Endothelial cell of umbilical vein (primary cell): ENCODE results near the gene SMARCD1. TPM values are rescaled to one million over a fixed set of nuclear protein-coding genes. Genes with fewer than 3 reads are reported as not detected.

Source experiments
- BruUV-seq: library from RNA; stranded (reverse); fragments of 400-500 nt; replicated peaks from 2 replicates; lab custom pipeline; 2021; lab: Mats Ljungman, UMichigan
- CTCF ChIA-PET: fragments of 300-600, 350-600 bp; sonication (Branson Sonifier 250); formaldehyde crosslinking; loops from one replicate; lab custom pipeline; 2021; ENCODE audit warnings: antibody characterized with exemption, inconsistent platforms; lab: Charles Lee
- POLR2A ChIA-PET: fragments of 300-600, 350-600 bp; sonication (Branson Sonifier 250); formaldehyde crosslinking; loops from one replicate; lab custom pipeline; 2021; ENCODE audit warnings: antibody characterized with exemption, inconsistent platforms; lab: Charles Lee
- DNase-seq: peaks from one replicate; pipeline ENCODE4 v3.0.0-alpha.2; 2011; ENCODE audit warnings: low read depth, low spot score
- FAIRE-seq: peaks from 2 replicates; lab custom pipeline; 2011; peaks lifted over from hg19 to GRCh38; lab: Jason Lieb, UNC
- H2AFZ ChIP-seq: 2 replicates; pipeline ENCODE4 v1.6.0; 2012; ENCODE audit warnings: low read depth, low read length, control low read depth, inconsistent platforms
- H3K27ac ChIP-seq: 2 replicates; pipeline ENCODE4 v1.5.1; 2011; ENCODE audit warnings: low read depth, mild to moderate bottlenecking, control low read depth, low read length, moderate library complexity; ENCODE audit not compliant: insufficient read depth
- H3K27me3 ChIP-seq, 2 experiments: 2 replicates each; pipeline versions ENCODE4 v1.6.0 to v1.6.1; 2011; ENCODE audit warnings: low read length in 2 of 2, mixed read lengths in 1 of 2; ENCODE audit not compliant: control insufficient read depth in 2 of 2, insufficient read depth in 2 of 2
- H3K36me3 ChIP-seq, 2 experiments: 2 replicates in 1 of 2; 3 replicates in 1 of 2; pipeline ENCODE4 v1.5.1; 2011; ENCODE audit warnings: low read length in 2 of 2, mild to moderate bottlenecking in 1 of 2, moderate library complexity in 1 of 2; ENCODE audit not compliant: control insufficient read depth in 2 of 2, insufficient read depth in 2 of 2; ENCODE audit errors: extremely low read depth in 1 of 2
- H3K4me1 ChIP-seq: 3 replicates; pipeline ENCODE4 v1.5.1; 2011; ENCODE audit warnings: mild to moderate bottlenecking, low read length; ENCODE audit not compliant: control insufficient read depth, insufficient read depth; ENCODE audit errors: extremely low read depth
- H3K4me2 ChIP-seq: 2 replicates; pipeline ENCODE4 v1.6.1; 2011; ENCODE audit warnings: low read length, control low read depth, mixed read lengths; ENCODE audit not compliant: insufficient read depth
- H3K4me3 ChIP-seq, 3 experiments: fragments of 200-600 bp in 1 of 3; sonication (generic), shearing (Covaris generic) in 1 of 3; replicated peaks in 1 of 3; 2 replicates each; pipeline ENCODE4 v1.5.1; 2011 to 2016; ENCODE audit warnings: control low read depth in 3 of 3, low read length in 3 of 3, mild to moderate bottlenecking in 2 of 3, inconsistent platforms in 1 of 3, low read depth in 1 of 3, moderate library complexity in 1 of 3; ENCODE audit not compliant: insufficient read depth in 1 of 3
- H3K79me2 ChIP-seq: 2 replicates; pipeline ENCODE4 v1.6.0; 2012; ENCODE audit warnings: low read length, inconsistent platforms; ENCODE audit not compliant: control insufficient read depth, insufficient read depth
- H3K9ac ChIP-seq: replicated peaks from 2 replicates; pipeline ENCODE3; 2011; ENCODE audit warnings: low read length, control low read depth; ENCODE audit not compliant: insufficient read depth; ENCODE audit errors: extremely low read depth
- H3K9me1 ChIP-seq: replicated peaks from 3 replicates; pipeline ENCODE4 v1.6.0; 2011; ENCODE audit warnings: mild to moderate bottlenecking, low read length; ENCODE audit not compliant: control insufficient read depth, insufficient read depth; ENCODE audit errors: extremely low read depth
- H3K9me3 ChIP-seq: replicated peaks from 2 replicates; pipeline ENCODE4 v1.5.1; 2012; ENCODE audit warnings: low read length, inconsistent platforms; ENCODE audit not compliant: control insufficient read depth, insufficient read depth
- H4K20me1 ChIP-seq: replicated peaks from 2 replicates; pipeline ENCODE3; 2011; ENCODE audit warnings: mild to moderate bottlenecking, low read length; ENCODE audit not compliant: control insufficient read depth, insufficient read depth; ENCODE audit errors: extremely low read depth
- CTCF ChIP-seq, 2 donors: IDR thresholded peaks; 1 replicate in 1 of 2; 2 replicates in 1 of 2; pipeline ENCODE4 v1.5.1; 2011; ENCODE audit warnings: low read length in 2 of 2, mild to moderate bottlenecking in 2 of 2, moderate library complexity in 2 of 2, control low read depth in 1 of 2, inconsistent platforms in 1 of 2, low read depth in 1 of 2; ENCODE audit not compliant: insufficient read depth in 1 of 2; ENCODE audit errors: extremely low read depth in 1 of 2
- FOS ChIP-seq: IDR thresholded peaks from 2 replicates; pipeline ENCODE4 v1.6.1; 2011; ENCODE audit warnings: mild to moderate bottlenecking, low read length, moderate library complexity, borderline replicate concordance; ENCODE audit not compliant: insufficient read depth
- GATA2 ChIP-seq: IDR thresholded peaks from 2 replicates; pipeline ENCODE4 v1.7.0; 2011; ENCODE audit warnings: low read depth, mild to moderate bottlenecking, moderate library complexity, mixed read lengths, low read length; ENCODE audit not compliant: insufficient read length, insufficient read depth
- JUN ChIP-seq: IDR thresholded peaks from 2 replicates; pipeline ENCODE4 v1.6.1; 2011; ENCODE audit warnings: borderline replicate concordance, low read depth; ENCODE audit not compliant: insufficient read length, insufficient read depth
- MYC ChIP-seq: IDR thresholded peaks from one replicate; pipeline ENCODE4 v1.6.1; 2011; ENCODE audit warnings: mild to moderate bottlenecking, low read depth, low read length
- POLR2A ChIP-seq: IDR thresholded peaks from 2 replicates; pipeline ENCODE4 v1.6.1; 2012; ENCODE audit warnings: low read depth, mild to moderate bottlenecking, control low read depth, low read length
- dilution Hi-C: fragments of 300-500 bp; cut with MboI; formaldehyde crosslinking; loops from one replicate; pipeline ENCODE4 v1.15.0; 2019; ENCODE audit warnings: low sequenced_read_pairs; ENCODE audit not compliant: extremely low pct_ligation_motif_present
- intact Hi-C: fragments of 100-400 bp; cut with micrococcal nuclease; formaldehyde crosslinking; loops from one replicate; pipeline ENCODE4 v1.10.0; 2022
- polyA plus RNA-seq, 4 experiments: library from polyadenylated mRNA; depleted of rRNA in 3 of 4; stranded (reverse) in 3 of 4; unstranded in 1 of 4; fragments of >200 nt; gene quantifications; 2 replicates each; pipeline versions ENCODE4 v1.2.1 to v1.2.3, GENCODE V29; 2011 to 2012; ENCODE audit warnings: missing spikeins in 1 of 4
- total RNA-seq: library from RNA; stranded (reverse); gene quantifications from 2 replicates; pipeline ENCODE4 v1.2.3, GENCODE V29; 2021

SMARCD1 gene
- total and polyA plus RNA-seq, 2 donors (not counting 3 experiments of a cell fraction or from before 2014, with no cell fraction given), result 86.6 to 94.2 TPM

- no peak overlapping the region for H3K27ac ChIP-seq
- no peak overlapping the region for H2AFZ ChIP-seq
- H3K9me3 ChIP-seq, result no peaks in the 10 kb centered on the region
- intact Hi-C loops, result no loop called here
- no peak for TF ChIP-seq FOS
- no peak for TF ChIP-seq GATA2
- no peak for TF ChIP-seq JUN
- TF ChIP-seq CTCF (IDR thresholded peaks at IDR 0.05; ENCODE audit: extremely low read depth in 1 of 2, insufficient read depth in 1 of 2, low read depth in 1 of 2, low read length in 2 of 2), result no peak
- TF ChIP-seq POLR2A, result no peak
- no peak for TF ChIP-seq MYC
- no peaks in the 10 kb centered on the region for H3K4me1 ChIP-seq
- ChIA-PET CTCF (interaction anchor here (1.0 kb wide), 1 partner anchor 16 kb away, joined by 3 read pairs; no protein-coding TSS in a partner anchor), POLR2A (no interaction called here)
- no peak overlapping the region for H3K9ac ChIP-seq
- no peaks in the 10 kb centered on the region for H4K20me1 ChIP-seq
- DNase-seq (no peak), FAIRE-seq (peak; percentile 58)
- H3K4me2 ChIP-seq, result no peak overlapping the region
- H3K9me1 ChIP-seq, result no peaks in the 10 kb centered on the region
- no peaks in the 10 kb centered on the region for H3K27me3 ChIP-seq
- H3K79me2 ChIP-seq, result peaks cover 15% of the 10 kb centered on the region
- dilution Hi-C loops, result no loop called here
- H3K4me3 ChIP-seq, result no peak overlapping the region
- no TSS peak for BruUV-seq
- no peaks in the 10 kb centered on the region for H3K36me3 ChIP-seq
Measured at GRCh38 chr12:50149311-50149710, 64.2 kb downstream of the SMARCD1 start.

Other genes with a start within 250 kb of the SMARCD1 start
- 2.5 and 3.1 TPM in 2 replicates for gene BCDIN3D, start 242.2 kb upstream of the SMARCD1 start, total RNA-seq
- 1.8 TPM in 2 replicates for gene BCDIN3D, start 242.2 kb upstream of the SMARCD1 start, polyA plus RNA-seq
- gene FAIM2, start 181.4 kb upstream of the SMARCD1 start, total RNA-seq, result 0.12 TPM in 1 of 2 replicates, not detected in the other
- 0.01 and 0.22 TPM in 2 replicates for gene FAIM2, start 181.4 kb upstream of the SMARCD1 start, polyA plus RNA-seq
- not detected in 2 replicates for gene AQP2, start 134.6 kb upstream of the SMARCD1 start, total RNA-seq
- gene AQP2, start 134.6 kb upstream of the SMARCD1 start, polyA plus RNA-seq, result not detected in 2 replicates
- gene AQP5, start 123.5 kb upstream of the SMARCD1 start, total RNA-seq, result 0.67 and 0.95 TPM in 2 replicates
- 2.3 and 2.7 TPM in 2 replicates for gene AQP5, start 123.5 kb upstream of the SMARCD1 start, polyA plus RNA-seq
- not detected in 2 replicates for gene AQP6, start 112.4 kb upstream of the SMARCD1 start, total RNA-seq
- 0.04 TPM in 1 of 2 replicates, not detected in the other for gene AQP6, start 112.4 kb upstream of the SMARCD1 start, polyA plus RNA-seq
- 56.3 and 62.9 TPM in 2 replicates for gene RACGAP1, start 59.8 kb upstream of the SMARCD1 start, total RNA-seq
- 15.4 and 16.5 TPM in 2 replicates for gene RACGAP1, start 59.8 kb upstream of the SMARCD1 start, polyA plus RNA-seq
- gene ASIC1, start 27.7 kb upstream of the SMARCD1 start, total RNA-seq, result 0.53 and 0.55 TPM in 2 replicates
- 0.66 and 0.75 TPM in 2 replicates for gene ASIC1, start 27.7 kb upstream of the SMARCD1 start, polyA plus RNA-seq
- gene GPD1, start 18.7 kb downstream of the SMARCD1 start, total RNA-seq, result 0.48 TPM in 1 of 2 replicates, not detected in the other
- 0.07 and 0.10 TPM in 2 replicates for gene GPD1, start 18.7 kb downstream of the SMARCD1 start, polyA plus RNA-seq
- 40.0 and 40.3 TPM in 2 replicates for gene COX14, start 26.9 kb downstream of the SMARCD1 start, total RNA-seq
- gene COX14, start 26.9 kb downstream of the SMARCD1 start, polyA plus RNA-seq, result 106 and 114 TPM in 2 replicates
- 60.4 and 66.4 TPM in 2 replicates for gene CERS5, start 82.0 kb downstream of the SMARCD1 start, total RNA-seq
- 108 and 118 TPM in 2 replicates for gene CERS5, start 82.0 kb downstream of the SMARCD1 start, polyA plus RNA-seq
- gene LIMA1, start 198.2 kb downstream of the SMARCD1 start, total RNA-seq, result 81.3 and 87.3 TPM in 2 replicates
- gene LIMA1, start 198.2 kb downstream of the SMARCD1 start, polyA plus RNA-seq, result 25.6 and 35.0 TPM in 2 replicates